ENCODE data around the gene CES1. TPM values are rescaled to one million over a fixed set of nuclear protein-coding genes. Genes with fewer than 3 reads are reported as not detected.

The CES1 gene
- total and polyA plus RNA-seq, 10 of the 15 experiments (the other 5 are each of a cell fraction or from before 2014, with no cell fraction given) = 0.08 to 0.69 (median 0.27) TPM; not detected in 6

GRCh38 chr16:55825115-55825728, 7.7 kb downstream of the CES1 start (continued):
- TF ChIP-seq MEF2A (IDR thresholded peaks at IDR 0.05; ENCODE audit: insufficient read depth, low read depth, low read length) = no peak
- no peak for TF ChIP-seq CTCF (IDR thresholded peaks at IDR 0.05 in 2 of 3, conservative IDR thresholded peaks at IDR 0.05 in 1 of 3; ENCODE audit: control insufficient read depth in 2 of 3, extremely low read depth in 1 of 3, insufficient read depth in 1 of 3, low read depth in 3 of 3, low read length in 3 of 3)
- TF ChIP-seq, protein P1, sequence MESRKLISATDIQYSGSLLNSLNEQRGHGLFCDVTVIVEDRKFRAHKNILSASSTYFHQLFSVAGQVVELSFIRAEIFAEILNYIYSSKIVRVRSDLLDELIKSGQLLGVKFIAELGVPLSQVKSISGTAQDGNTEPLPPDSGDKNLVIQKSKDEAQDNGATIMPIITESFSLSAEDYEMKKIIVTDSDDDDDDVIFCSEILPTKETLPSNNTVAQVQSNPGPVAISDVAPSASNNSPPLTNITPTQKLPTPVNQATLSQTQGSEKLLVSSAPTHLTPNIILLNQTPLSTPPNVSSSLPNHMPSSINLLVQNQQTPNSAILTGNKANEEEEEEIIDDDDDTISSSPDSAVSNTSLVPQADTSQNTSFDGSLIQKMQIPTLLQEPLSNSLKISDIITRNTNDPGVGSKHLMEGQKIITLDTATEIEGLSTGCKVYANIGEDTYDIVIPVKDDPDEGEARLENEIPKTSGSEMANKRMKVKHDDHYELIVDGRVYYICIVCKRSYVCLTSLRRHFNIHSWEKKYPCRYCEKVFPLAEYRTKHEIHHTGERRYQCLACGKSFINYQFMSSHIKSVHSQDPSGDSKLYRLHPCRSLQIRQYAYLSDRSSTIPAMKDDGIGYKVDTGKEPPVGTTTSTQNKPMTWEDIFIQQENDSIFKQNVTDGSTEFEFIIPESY (IDR thresholded peaks at IDR 0.05) = no peak
- TF ChIP-seq SIX5 (IDR thresholded peaks at IDR 0.05; ENCODE audit: low read depth, low read length, severe bottlenecking) = no peak
- no peak for TF ChIP-seq IKZF2 (IDR thresholded peaks at IDR 0.05)
- TF ChIP-seq RFX5 (IDR thresholded peaks at IDR 0.05; ENCODE audit: low read depth, low read length) = no peak
- TF ChIP-seq, protein P2, sequence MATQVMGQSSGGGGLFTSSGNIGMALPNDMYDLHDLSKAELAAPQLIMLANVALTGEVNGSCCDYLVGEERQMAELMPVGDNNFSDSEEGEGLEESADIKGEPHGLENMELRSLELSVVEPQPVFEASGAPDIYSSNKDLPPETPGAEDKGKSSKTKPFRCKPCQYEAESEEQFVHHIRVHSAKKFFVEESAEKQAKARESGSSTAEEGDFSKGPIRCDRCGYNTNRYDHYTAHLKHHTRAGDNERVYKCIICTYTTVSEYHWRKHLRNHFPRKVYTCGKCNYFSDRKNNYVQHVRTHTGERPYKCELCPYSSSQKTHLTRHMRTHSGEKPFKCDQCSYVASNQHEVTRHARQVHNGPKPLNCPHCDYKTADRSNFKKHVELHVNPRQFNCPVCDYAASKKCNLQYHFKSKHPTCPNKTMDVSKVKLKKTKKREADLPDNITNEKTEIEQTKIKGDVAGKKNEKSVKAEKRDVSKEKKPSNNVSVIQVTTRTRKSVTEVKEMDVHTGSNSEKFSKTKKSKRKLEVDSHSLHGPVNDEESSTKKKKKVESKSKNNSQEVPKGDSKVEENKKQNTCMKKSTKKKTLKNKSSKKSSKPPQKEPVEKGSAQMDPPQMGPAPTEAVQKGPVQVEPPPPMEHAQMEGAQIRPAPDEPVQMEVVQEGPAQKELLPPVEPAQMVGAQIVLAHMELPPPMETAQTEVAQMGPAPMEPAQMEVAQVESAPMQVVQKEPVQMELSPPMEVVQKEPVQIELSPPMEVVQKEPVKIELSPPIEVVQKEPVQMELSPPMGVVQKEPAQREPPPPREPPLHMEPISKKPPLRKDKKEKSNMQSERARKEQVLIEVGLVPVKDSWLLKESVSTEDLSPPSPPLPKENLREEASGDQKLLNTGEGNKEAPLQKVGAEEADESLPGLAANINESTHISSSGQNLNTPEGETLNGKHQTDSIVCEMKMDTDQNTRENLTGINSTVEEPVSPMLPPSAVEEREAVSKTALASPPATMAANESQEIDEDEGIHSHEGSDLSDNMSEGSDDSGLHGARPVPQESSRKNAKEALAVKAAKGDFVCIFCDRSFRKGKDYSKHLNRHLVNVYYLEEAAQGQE (IDR thresholded peaks at IDR 0.05; ENCODE audit: low read depth, low read length) = no peak
